ENCODE measurements around the gene RHO.

GRCh38 chr3:129556358-129556695 lies 27.9 kb downstream of the RHO start:
- TF ChIP-seq CTCF (IDR thresholded peaks at IDR 0.05) (no peak), EZH2 (IDR thresholded peaks at IDR 0.05; ENCODE audit: borderline replicate concordance, insufficient read depth, low read depth, low read length, poor library complexity, severe bottlenecking) (no peak)

Data from B cell (primary cell).